Karpas-422 (cell line): Measurements from ENCODE around the gene CSRP3. TPM values are rescaled to one million over a fixed set of nuclear protein-coding genes. Genes with fewer than 3 reads are reported as not detected.
A peak's percentile ranks its signal among the peaks of the same experiment; 100 is the strongest.

Experiments
- DNase-seq: peaks from one replicate; pipeline ENCODE4 v3.0.0-alpha.2; 2015
- H2AFZ ChIP-seq: fragments of 200-600 bp; sonication (generic); 2 replicates; pipeline ENCODE4 v1.6.1; 2014; ENCODE audit warnings: antibody characterized with exemption, low read length, mixed read lengths
- H3K27ac ChIP-seq: fragments of 200-600 bp; sonication (generic); 2 replicates; pipeline ENCODE4 v1.5.1; 2014; ENCODE audit warnings: mild to moderate bottlenecking, low read length, moderate library complexity
- H3K27me3 ChIP-seq: fragments of 200-600 bp; sonication (generic); 2 replicates; pipeline ENCODE4 v1.6.1; 2014; ENCODE audit warnings: low read length, mixed read lengths
- H3K36me3 ChIP-seq: fragments of 200-600 bp; sonication (generic); 2 replicates; pipeline ENCODE4 v1.6.1; 2014; ENCODE audit warnings: low read length, mixed read lengths; ENCODE audit not compliant: insufficient read depth
- H3K4me1 ChIP-seq: fragments of 200-600 bp; sonication (generic); 2 replicates; pipeline ENCODE4 v1.6.1; 2014; ENCODE audit warnings: mild to moderate bottlenecking, low read length, mixed read lengths
- H3K4me2 ChIP-seq: fragments of 200-600 bp; sonication (generic); 2 replicates; pipeline ENCODE4 v1.6.1; 2014; ENCODE audit warnings: low read length, low read depth, mild to moderate bottlenecking; ENCODE audit not compliant: poor library complexity, severe bottlenecking
- H3K4me3 ChIP-seq: fragments of 200-600 bp; sonication (generic); 2 replicates; pipeline ENCODE4 v1.5.1; 2014; ENCODE audit warnings: mild to moderate bottlenecking, antibody characterized with exemption, low read length, mixed read lengths
- H3K79me2 ChIP-seq: fragments of 200-600 bp; sonication (generic); 2 replicates; pipeline ENCODE4 v1.6.1; 2014; ENCODE audit warnings: mild to moderate bottlenecking, low read length, mixed read lengths
- H3K9ac ChIP-seq: fragments of 200-600 bp; sonication (generic); 2 replicates; pipeline ENCODE4 v1.6.0; 2014; ENCODE audit warnings: low read length
- H3K9me2 ChIP-seq: fragments of 200-600 bp; sonication (generic), shearing (Covaris generic); replicated peaks from 2 replicates; pipeline ENCODE4 v1.6.0; 2014; ENCODE audit warnings: mild to moderate bottlenecking, low read length, moderate library complexity; ENCODE audit not compliant: insufficient read depth
- H3K9me3 ChIP-seq: fragments of 300-700, 200-600 bp; sonication (generic); 2 replicates; pipeline ENCODE4 v1.6.1; 2014; ENCODE audit warnings: low read length, mixed read lengths
- H4K20me1 ChIP-seq: fragments of 200-600 bp; sonication (generic); 2 replicates; pipeline ENCODE4 v1.6.1; 2014; ENCODE audit warnings: mild to moderate bottlenecking, antibody characterized with exemption, low read length, low read depth; ENCODE audit not compliant: insufficient read depth
- total RNA-seq: library from RNA; depleted of rRNA; stranded (reverse); fragments of >200 nt; shearing (Covaris generic); gene quantifications from 2 replicates; pipeline ENCODE4 v1.2.3, GENCODE V29; 2014; ENCODE audit warnings: low replicate concordance

CSRP3 gene
- total RNA-seq, 1 experiment from 2014 or later: not detected

DNA sequence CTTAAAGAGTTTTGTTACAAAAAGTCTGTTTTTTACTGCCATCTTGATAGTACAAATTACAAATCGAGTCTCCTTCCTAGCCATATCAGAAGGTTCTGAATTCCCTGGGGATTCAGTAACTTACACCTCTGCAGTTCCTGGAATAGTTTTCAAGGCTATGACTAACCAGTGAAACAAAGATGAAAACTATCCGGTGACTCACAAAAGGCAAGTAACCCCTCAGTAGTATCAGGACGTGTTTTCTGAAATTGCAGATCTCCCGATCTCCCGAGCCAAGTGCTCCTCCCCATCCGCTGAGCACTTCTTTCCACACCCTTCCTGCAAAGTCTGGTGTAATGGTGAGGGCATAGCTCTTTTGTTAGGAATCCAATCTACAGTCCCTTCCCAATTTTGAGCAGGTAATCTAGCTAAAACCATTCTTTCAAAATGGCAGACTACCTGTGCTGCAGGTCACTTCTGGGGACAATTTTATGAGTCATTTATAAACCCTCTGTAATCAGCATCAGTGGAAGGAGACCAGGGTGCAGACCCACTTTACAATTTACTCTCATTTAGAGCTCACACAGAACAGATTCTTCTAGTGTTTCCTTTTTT lies 31.2 kb upstream of the CSRP3 start:
- no peaks in the 10 kb centered on the region for H3K27me3 ChIP-seq
- H3K79me2 ChIP-seq: no peaks in the 10 kb centered on the region
- H3K27ac ChIP-seq: no peak overlapping the region
- no peaks in the 10 kb centered on the region for H4K20me1 ChIP-seq
- no peak overlapping the region for H3K4me2 ChIP-seq
- peaks cover 78% of the 10 kb centered on the region for H3K36me3 ChIP-seq
- H3K9me2 ChIP-seq: no peaks in the 10 kb centered on the region
- no peak for DNase-seq
- no peaks in the 10 kb centered on the region for H3K4me1 ChIP-seq
- H3K4me3 ChIP-seq: no peak overlapping the region
- no peak overlapping the region for H2AFZ ChIP-seq
- no peak overlapping the region for H3K9ac ChIP-seq
- no peaks in the 10 kb centered on the region for H3K9me3 ChIP-seq

- Histone ChIP-seq H2AFZ (no peak overlapping the region), H3K9ac (no peak overlapping the region), H3K27ac (no peak overlapping the region), H3K9me3 (no peaks in the 10 kb centered on the region), H3K4me3 (no peak overlapping the region), H4K20me1 (no peaks in the 10 kb centered on the region), H3K27me3 (no peaks in the 10 kb centered on the region), H3K36me3 (peaks cover 76% of the 10 kb centered on the region), H3K9me2 (no peaks in the 10 kb centered on the region), H3K4me1 (no peaks in the 10 kb centered on the region), H3K4me2 (no peak overlapping the region), H3K79me2 (no peaks in the 10 kb centered on the region)
- no peak for DNase-seq
Observed at GRCh38 chr11:19229671-19230070, 27.9 kb upstream of the CSRP3 start.

DNA sequence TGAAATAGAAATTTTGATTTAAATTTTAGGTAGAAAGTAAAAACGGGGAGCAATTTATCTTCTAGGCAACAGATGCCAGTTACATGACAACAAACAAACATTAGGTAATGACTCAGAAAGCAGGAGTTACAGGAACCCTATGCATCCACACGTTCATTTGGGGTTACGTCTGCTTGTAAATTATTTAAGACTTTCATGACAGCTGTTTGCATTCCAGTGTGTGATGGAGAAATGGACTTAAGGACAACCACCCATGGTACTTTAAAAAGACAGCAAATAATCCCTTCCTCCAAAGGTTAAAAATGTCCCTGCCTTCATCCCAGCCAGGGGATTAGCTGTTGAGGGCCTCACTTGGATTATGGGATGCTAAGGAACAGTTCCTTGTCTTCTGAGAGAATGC lies 27.2 kb upstream of the CSRP3 start:
- Histone ChIP-seq H3K9ac (no peak overlapping the region), H2AFZ (no peak overlapping the region), H3K27me3 (no peaks in the 10 kb centered on the region), H3K4me3 (no peak overlapping the region), H3K79me2 (no peaks in the 10 kb centered on the region), H3K4me1 (no peaks in the 10 kb centered on the region), H3K27ac (no peak overlapping the region), H3K4me2 (no peak overlapping the region), H4K20me1 (no peaks in the 10 kb centered on the region), H3K9me2 (no peaks in the 10 kb centered on the region), H3K36me3 (peaks cover 77% of the 10 kb centered on the region), H3K9me3 (no peaks in the 10 kb centered on the region)
- DNase-seq: no peak

- Histone ChIP-seq H3K27me3 (no peaks in the 10 kb centered on the region), H3K36me3 (peaks cover 69% of the 10 kb centered on the region), H3K4me3 (no peak overlapping the region), H4K20me1 (no peaks in the 10 kb centered on the region), H3K4me2 (no peak overlapping the region), H3K4me1 (no peaks in the 10 kb centered on the region), H3K9me3 (no peaks in the 10 kb centered on the region), H2AFZ (no peak overlapping the region), H3K27ac (no peak overlapping the region), H3K79me2 (no peaks in the 10 kb centered on the region), H3K9ac (no peak overlapping the region), H3K9me2 (no peaks in the 10 kb centered on the region)
- peak; percentile 40 for DNase-seq
Observed at GRCh38 chr11:19226378-19227195, 24.8 kb upstream of the CSRP3 start.

DNA sequence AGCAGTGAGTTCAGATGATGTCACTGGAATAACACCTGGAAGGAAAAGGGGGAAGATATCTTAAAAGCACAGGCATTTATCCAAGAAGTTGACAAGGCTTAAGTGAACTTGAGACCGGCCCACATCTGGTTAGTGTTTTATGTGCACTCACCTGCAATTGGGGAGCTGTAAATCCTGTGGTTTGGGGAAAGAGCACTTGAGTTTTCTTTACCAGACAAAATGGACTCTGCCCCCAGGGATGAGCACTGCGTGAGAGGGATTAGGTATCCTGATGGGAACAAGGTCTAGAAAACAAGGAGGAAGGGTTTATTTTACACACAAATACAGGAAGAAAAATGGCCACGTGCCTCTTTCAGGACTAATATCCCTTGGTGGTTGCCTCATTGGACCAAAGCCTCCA lies 23.8 kb upstream of the CSRP3 start:
- Histone ChIP-seq H4K20me1 (no peaks in the 10 kb centered on the region), H3K4me3 (no peak overlapping the region)

DNA sequence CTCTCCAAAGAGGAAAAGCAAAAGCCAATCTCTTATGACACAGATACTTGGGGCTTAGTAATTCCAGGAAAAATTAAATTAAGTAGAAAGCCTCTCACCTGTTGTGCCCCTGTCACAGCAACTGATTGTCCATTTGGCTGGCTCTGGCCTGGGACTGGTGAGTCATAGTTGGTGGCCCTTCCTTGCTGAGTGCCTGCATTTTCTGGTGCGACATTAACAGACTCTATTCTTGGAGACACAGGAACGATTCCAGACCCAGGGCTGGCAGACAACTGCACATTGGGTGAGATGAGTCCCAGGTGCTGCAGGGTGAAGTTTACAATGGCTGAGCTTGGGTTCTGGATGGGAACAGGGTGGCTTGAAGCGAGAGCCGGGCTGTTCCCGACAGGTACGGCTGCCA lies 23.3 kb upstream of the CSRP3 start:
- Histone ChIP-seq H3K9me3 (no peaks in the 10 kb centered on the region), H4K20me1 (no peaks in the 10 kb centered on the region), H3K4me3 (no peak overlapping the region), H3K4me2 (no peak overlapping the region), H3K36me3 (peaks cover 56% of the 10 kb centered on the region), H3K9ac (no peak overlapping the region), H3K27ac (no peak overlapping the region), H3K27me3 (no peaks in the 10 kb centered on the region), H3K4me1 (no peaks in the 10 kb centered on the region), H2AFZ (no peak overlapping the region), H3K9me2 (no peaks in the 10 kb centered on the region), H3K79me2 (no peaks in the 10 kb centered on the region)
- no peak for DNase-seq

More for the DNA sequence above, 23.8 kb upstream of the CSRP3 start:
- no peak overlapping the region for H2AFZ ChIP-seq
- no peaks in the 10 kb centered on the region for H3K4me1 ChIP-seq
- H3K36me3 ChIP-seq: peaks cover 60% of the 10 kb centered on the region
- no peak overlapping the region for H3K9ac ChIP-seq
- no peak overlapping the region for H3K4me2 ChIP-seq
- H3K27me3 ChIP-seq: no peaks in the 10 kb centered on the region
- H3K9me2 ChIP-seq: no peaks in the 10 kb centered on the region
- H3K9me3 ChIP-seq: no peaks in the 10 kb centered on the region
- H3K27ac ChIP-seq: no peak overlapping the region
- no peak for DNase-seq
- H3K79me2 ChIP-seq: no peaks in the 10 kb centered on the region

GRCh38 chr11:19220903-19221724 lies 19.3 kb upstream of the CSRP3 start:
- Histone ChIP-seq H3K79me2 (no peaks in the 10 kb centered on the region), H3K27ac (no peak overlapping the region), H3K4me1 (no peaks in the 10 kb centered on the region), H3K4me3 (no peak overlapping the region), H2AFZ (no peak overlapping the region), H3K9ac (no peak overlapping the region), H3K4me2 (no peak overlapping the region), H4K20me1 (no peaks in the 10 kb centered on the region), H3K9me3 (no peaks in the 10 kb centered on the region), H3K27me3 (no peaks in the 10 kb centered on the region), H3K9me2 (no peaks in the 10 kb centered on the region), H3K36me3 (peaks cover 26% of the 10 kb centered on the region)
- peak; percentile 30 for DNase-seq

DNA sequence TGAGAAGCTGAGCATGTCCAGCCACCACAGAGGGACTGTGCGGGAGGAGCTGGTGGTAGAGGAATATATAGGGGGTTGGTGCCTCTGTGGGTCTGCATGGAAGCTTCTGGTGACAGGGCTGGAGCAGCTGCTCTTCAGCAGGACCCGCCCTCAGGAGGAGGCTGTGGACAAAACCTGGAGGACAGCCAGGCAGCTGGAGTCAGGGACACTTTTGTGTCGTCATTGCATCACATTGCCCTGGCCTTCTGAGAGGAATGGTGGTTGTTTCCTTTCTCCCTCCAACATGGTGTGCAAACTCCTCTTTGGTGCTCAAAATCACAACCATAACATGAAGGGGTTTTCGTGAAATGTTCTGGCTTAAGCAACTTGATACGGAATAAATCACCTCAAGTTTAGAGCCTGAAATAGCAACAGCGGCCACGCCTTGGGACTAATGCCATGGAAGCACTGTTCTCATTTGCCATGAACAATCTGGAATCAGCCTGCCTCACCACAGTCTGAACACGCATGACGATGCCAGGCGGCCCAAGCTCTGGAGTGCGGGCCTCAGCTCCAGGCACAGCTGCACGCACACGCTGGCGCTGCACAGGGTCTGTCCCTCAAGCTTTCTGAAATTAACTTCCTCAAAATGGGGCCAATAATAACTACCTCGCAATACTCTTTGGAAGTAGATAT lies 17.1 kb upstream of the CSRP3 start:
- Histone ChIP-seq H3K9me2 (no peaks in the 10 kb centered on the region), H2AFZ (no peak overlapping the region), H3K79me2 (no peaks in the 10 kb centered on the region), H3K4me2 (no peak overlapping the region), H3K9me3 (no peaks in the 10 kb centered on the region), H3K4me3 (no peak overlapping the region), H3K9ac (no peak overlapping the region), H3K4me1 (no peaks in the 10 kb centered on the region), H3K36me3 (peaks cover 8% of the 10 kb centered on the region), H3K27ac (no peak overlapping the region), H4K20me1 (no peaks in the 10 kb centered on the region), H3K27me3 (no peaks in the 10 kb centered on the region)
- no peak for DNase-seq
